Renal cortical epithelial cell (primary cell): ENCODE measurements around the gene PTTG1. TPM values are rescaled to one million over a fixed set of nuclear protein-coding genes. Genes with fewer than 3 reads are reported as not detected.

Experiments
- DNase-seq: peaks from one replicate; pipeline ENCODE4 v3.0.0-alpha.2; 2011; ENCODE audit warnings: low read depth
- total RNA-seq: library from RNA; depleted of rRNA; stranded (reverse); fragments of >200 nt; gene quantifications from 2 replicates; pipeline ENCODE4 v1.2.3, GENCODE V29; 2014

The PTTG1 gene
- total RNA-seq, 1 donor from 2014 or later = 19.9 TPM

GRCh38 chr5:160455600-160455999 is 33.9 kb downstream of the PTTG1 start:
- no peak for DNase-seq

GRCh38 chr5:160456480-160457177 is 35.0 kb downstream of the PTTG1 start:
- no peak for DNase-seq

- no peak for DNase-seq
Observed at GRCh38 chr5:160457252-160457651, 35.6 kb downstream of the PTTG1 start.

GRCh38 chr5:160458806-160459800 is 37.4 kb downstream of the PTTG1 start:
- no peak for DNase-seq

- DNase-seq = peak; percentile 55
Observed at GRCh38 chr5:160460377-160461049, 38.9 kb downstream of the PTTG1 start.

GRCh38 chr5:160461378-160461777 is 39.7 kb downstream of the PTTG1 start:
- DNase-seq = no peak

- DNase-seq = no peak
Observed at GRCh38 chr5:160462167-160462566, 40.5 kb downstream of the PTTG1 start.

GRCh38 chr5:160463227-160463626 is 41.6 kb downstream of the PTTG1 start:
- DNase-seq = no peak

GRCh38 chr5:160463740-160464465 is 42.2 kb downstream of the PTTG1 start:
- DNase-seq = peak; percentile 61

GRCh38 chr5:160464466-160464797 is 42.8 kb downstream of the PTTG1 start:
- no peak for DNase-seq

GRCh38 chr5:160466116-160466515 is 44.5 kb downstream of the PTTG1 start:
- DNase-seq = peak; percentile 51

- DNase-seq = peak; percentile 25
Observed at GRCh38 chr5:160466889-160467554, 45.4 kb downstream of the PTTG1 start.

- DNase-seq = peak; percentile 97
Observed at GRCh38 chr5:160467555-160468362, 46.1 kb downstream of the PTTG1 start.

- no peak for DNase-seq
Observed at GRCh38 chr5:160468363-160468975, 46.8 kb downstream of the PTTG1 start.

GRCh38 chr5:160469156-160470144 is 47.8 kb downstream of the PTTG1 start:
- no peak for DNase-seq

- DNase-seq = no peak
Observed at GRCh38 chr5:160470437-160471361, 49.0 kb downstream of the PTTG1 start.

- DNase-seq = no peak
Observed at GRCh38 chr5:160471761-160472160, 50.1 kb downstream of the PTTG1 start.
